ENCODE results near the gene APC2.

GRCh38 chr19:1412323-1412923 lies 37.5 kb upstream of the APC2 start:
- TF ChIP-seq CTCF (conservative IDR thresholded peaks at IDR 0.05): no peak
- TF ChIP-seq EZH2 (IDR thresholded peaks at IDR 0.05; ENCODE audit: low read depth): no peak

Data from PC-9 (cell line).